HepG2 (cell line): ENCODE data around the gene EIF3B. TPM values are rescaled to one million over a fixed set of nuclear protein-coding genes. Genes with fewer than 3 reads are reported as not detected.

Experiments used
- ADNP ChIP-seq: sonication (generic); formaldehyde crosslinking; IDR thresholded peaks from 2 replicates; pipeline ENCODE4 v1.4.0; 2020; ENCODE audit warnings: missing genetic modification reagents
- CBX1 ChIP-seq: IDR thresholded peaks from one replicate; pipeline ENCODE4 v1.6.1; 2016; ENCODE audit warnings: antibody characterized with exemption, low read depth
- CREB3 ChIP-seq: sonication (generic); formaldehyde crosslinking; IDR thresholded peaks from 2 replicates; pipeline ENCODE4 v1.5.0; 2020; ENCODE audit warnings: missing genetic modification reagents
- DRAP1 ChIP-seq: IDR thresholded peaks from 2 replicates; pipeline ENCODE4 v1.6.1; 2016; ENCODE audit warnings: missing genetic modification reagents, missing compliant biosample characterization
- IRF1 ChIP-seq: sonication (generic); formaldehyde crosslinking; IDR thresholded peaks from 2 replicates; pipeline ENCODE4 v1.4.0; 2020; ENCODE audit warnings: low read depth, mild to moderate bottlenecking, missing genetic modification reagents
- MED1 ChIP-seq: sonication (generic); formaldehyde crosslinking; IDR thresholded peaks from 2 replicates; pipeline ENCODE4 v1.4.0; 2020; ENCODE audit warnings: missing genetic modification reagents
- NONO ChIP-seq, 2 experiments: fragments of 450-650 bp in 1 of 2; sonication (generic) in 1 of 2; formaldehyde crosslinking in 1 of 2; IDR thresholded peaks in 1 of 2; conservative IDR thresholded peaks in 1 of 2; 2 replicates each; pipeline versions ENCODE4 v1.6.1 to v1.8.0; 2017 to 2022; ENCODE audit warnings: mild to moderate bottlenecking in 1 of 2, missing genetic modification reagents in 1 of 2, moderate library complexity in 1 of 2
- PHF5A ChIP-seq: IDR thresholded peaks from one replicate; pipeline ENCODE4 v1.6.1; 2018; ENCODE audit warnings: low read depth, missing genetic modification reagents; ENCODE audit not compliant: unreplicated experiment
- POLR2A ChIP-seq, 2 experiments: IDR thresholded peaks; 2 replicates each; pipeline ENCODE4 v1.6.1; 2011; ENCODE audit warnings: low read depth in 2 of 2, low read length in 2 of 2, mild to moderate bottlenecking in 1 of 2, moderate library complexity in 1 of 2; ENCODE audit not compliant: insufficient read depth in 1 of 2
- RELA ChIP-seq: sonication (generic); formaldehyde crosslinking; IDR thresholded peaks from 2 replicates; pipeline ENCODE4 v1.4.0; 2020; ENCODE audit warnings: missing genetic modification reagents
- SNAPC4 ChIP-seq: sonication (generic); formaldehyde crosslinking; IDR thresholded peaks from 2 replicates; pipeline ENCODE4 v1.4.0; 2020; ENCODE audit warnings: mild to moderate bottlenecking, missing genetic modification reagents
- SOX6 ChIP-seq, 2 experiments: fragments of 450-650 bp in 1 of 2; sonication (generic) in 1 of 2; formaldehyde crosslinking in 1 of 2; IDR thresholded peaks; 2 replicates each; pipeline versions ENCODE4 v1.4.0 to v1.6.1; 2017 to 2020; ENCODE audit warnings: antibody characterized with exemption in 1 of 2, mild to moderate bottlenecking in 1 of 2, missing genetic modification reagents in 1 of 2
- TFAP4 ChIP-seq: sonication (generic); IDR thresholded peaks from 2 replicates; pipeline ENCODE4 v1.6.1; 2016; ENCODE audit warnings: low read depth, borderline replicate concordance
- THAP11 ChIP-seq: IDR thresholded peaks from 2 replicates; pipeline ENCODE4 v1.6.1; 2016; ENCODE audit warnings: missing biosample characterization, missing genetic modification reagents
- ZBTB43 ChIP-seq: sonication (generic); formaldehyde crosslinking; conservative IDR thresholded peaks from 2 replicates; pipeline ENCODE4 v1.4.0; 2020; ENCODE audit warnings: missing genetic modification reagents
- ZFP41 ChIP-seq: sonication (generic); formaldehyde crosslinking; IDR thresholded peaks from 2 replicates; pipeline ENCODE4 v1.4.0; 2020; ENCODE audit warnings: mild to moderate bottlenecking, missing genetic modification reagents, borderline replicate concordance
- ZNF121 ChIP-seq: sonication (generic); formaldehyde crosslinking; IDR thresholded peaks from 2 replicates; pipeline ENCODE4 v1.5.0; 2020; ENCODE audit warnings: mild to moderate bottlenecking, missing genetic modification reagents
- ZNF205 ChIP-seq: IDR thresholded peaks from 2 replicates; pipeline ENCODE4 v1.6.1; 2018; ENCODE audit warnings: missing biosample characterization, missing genetic modification reagents
- ZNF333 ChIP-seq: sonication (generic); formaldehyde crosslinking; IDR thresholded peaks from 2 replicates; pipeline ENCODE4 v1.4.0; 2020; ENCODE audit warnings: mild to moderate bottlenecking, missing genetic modification reagents, borderline replicate concordance
- ZNF343 ChIP-seq: sonication (generic); formaldehyde crosslinking; IDR thresholded peaks from 2 replicates; pipeline ENCODE4 v1.4.0; 2020; ENCODE audit warnings: mild to moderate bottlenecking, missing genetic modification reagents
- polyA plus RNA-seq, 8 experiments: library from polyadenylated mRNA; depleted of rRNA in 3 of 8; stranded (reverse) in 7 of 8; unstranded in 1 of 8; fragments of >200 nt; fragmentation: Illumina TruSeq in 4 of 8; extraction: Trizol in 4 of 8; gene quantifications; 2 replicates each; pipeline versions ENCODE4 v1.2.1 to v1.2.3, GENCODE V29; 2011 to 2016; ENCODE audit warnings: low read depth in 4 of 8, missing spikeins in 1 of 8, mixed read lengths in 1 of 8; ENCODE audit not compliant: insufficient read depth in 1 of 8
- total RNA-seq, 5 experiments: library from RNA; depleted of rRNA; stranded (reverse); fragments of >200 nt; fragmentation: Illumina TruSeq; extraction: Trizol; gene quantifications; 2 replicates each; pipeline ENCODE4 v1.2.3, GENCODE V29; 2016; ENCODE audit warnings: low read depth in 1 of 5

Gene EIF3B
- total and polyA plus RNA-seq, 2 of the 13 experiments (the other 11 are each of a cell fraction or from before 2014, with no cell fraction given): 92.2 to 241 TPM

GRCh38 chr7:2314209-2314955 is 40.2 kb upstream of the EIF3B start, which contains the start of gene SNX8 (continued):
- TF ChIP-seq ZBTB43 (CRISPR knock-in tag): no peak
- peak; percentile 13; the same call in 1 of the 2 replicates for TF ChIP-seq THAP11 (CRISPR knock-in tag)
- TF ChIP-seq IRF1 (CRISPR knock-in tag): no peak
- no peak for TF ChIP-seq SOX6 (IDR thresholded peaks at IDR 0.05)
- 0 out of 2 replicates have a peak, but pooled peaks have one; percentile 31 for TF ChIP-seq SOX6 (CRISPR knock-in tag; IDR thresholded peaks at IDR 0.05)
- no peak for TF ChIP-seq NONO (IDR thresholded peaks at IDR 0.05)
- TF ChIP-seq NONO (CRISPR knock-in tag; conservative IDR thresholded peaks at IDR 0.05): peak; percentile 64
- no peak for TF ChIP-seq ZNF333
- TF ChIP-seq ZFP41 (CRISPR knock-in tag): no peak
- no peak for TF ChIP-seq DRAP1 (CRISPR knock-in tag)
- peak; percentile 72 to 84 for TF ChIP-seq POLR2A (IDR thresholded peaks at IDR 0.05; ENCODE audit: insufficient read depth in 1 of 2, low read depth in 2 of 2, low read length in 2 of 2)
- TF ChIP-seq TFAP4: peak; percentile 44; the same call in 1 of the 2 replicates
- no peak for TF ChIP-seq SNAPC4
- no peak for TF ChIP-seq ZNF121 (CRISPR knock-in tag)
- no peak for TF ChIP-seq ZNF343 (CRISPR knock-in tag)
- TF ChIP-seq RELA (CRISPR knock-in tag): no peak
- TF ChIP-seq ADNP (CRISPR knock-in tag): 0 out of 2 replicates have a peak, but pooled peaks have one; percentile 63
- TF ChIP-seq MED1 (CRISPR knock-in tag): no peak
- TF ChIP-seq ZNF205 (CRISPR knock-in tag): no peak
- peak; percentile 61 for TF ChIP-seq CBX1
- TF ChIP-seq CREB3 (CRISPR knock-in tag): no peak
- no peak for TF ChIP-seq PHF5A (CRISPR knock-in tag)
